ENCODE data around the gene CHAD.
"Not testable (repeated sequence)": the region's sequence is repeated elsewhere in the genome, so short reads cannot be mapped to it uniquely, and the experiment has no call there.

Gene CHAD

GRCh38 chr17:50477976-50478375 is 9.3 kb upstream of the CHAD start:
- no peak overlapping the region for H3K9ac ChIP-seq (ENCODE audit: insufficient read length, low read depth)
- TF ChIP-seq SUZ12 (IDR thresholded peaks at IDR 0.05; ENCODE audit: extremely low read depth, insufficient read depth, insufficient read length), result no peak
- no peak for TF ChIP-seq ZNF274 (IDR thresholded peaks at IDR 0.05; ENCODE audit: low read depth, low read length)
- TF ChIP-seq YY1 (IDR thresholded peaks at IDR 0.05; ENCODE audit: insufficient read depth, insufficient read length), result no peak

DNA sequence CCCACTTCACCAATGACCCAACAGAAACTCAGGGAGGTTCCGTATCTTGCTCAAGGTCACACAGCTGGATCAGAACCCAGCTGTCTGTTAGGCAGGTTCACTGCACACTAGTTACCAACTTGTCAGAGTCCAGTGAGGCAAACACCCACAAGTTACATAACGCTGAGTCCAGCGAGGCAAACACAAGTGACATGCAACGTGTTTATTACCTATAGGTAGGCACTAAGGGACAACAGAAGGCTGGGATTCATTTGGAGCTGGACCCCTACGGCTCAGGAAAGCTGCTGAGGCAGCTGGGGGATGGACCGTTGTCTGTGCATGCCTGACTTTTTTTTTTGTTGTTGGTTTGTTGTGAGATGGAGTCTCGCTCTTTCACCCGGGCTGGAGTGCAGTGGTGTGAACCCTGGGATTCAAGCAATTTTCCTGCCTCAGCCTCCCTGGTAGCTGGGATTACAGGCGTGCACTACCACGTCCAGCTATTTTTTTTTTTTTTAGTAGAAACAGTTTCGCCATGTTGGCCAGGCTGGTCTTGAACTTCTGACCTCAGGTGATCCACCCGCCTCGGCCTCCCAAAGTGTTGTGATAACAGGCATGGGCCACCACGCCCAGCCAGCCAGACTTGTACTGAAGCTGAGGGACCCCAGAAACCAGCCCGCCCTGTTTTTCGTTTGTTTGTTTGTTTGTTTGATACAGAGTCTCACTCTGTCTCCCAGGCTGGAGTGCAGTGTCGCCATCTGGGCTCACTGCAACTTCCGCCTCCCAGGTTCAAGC is 8.1 kb upstream of the CHAD start:
- Histone ChIP-seq H3K36me3 (ENCODE audit: insufficient read depth, insufficient read length, low read length) (peaks cover 10% of the 10 kb centered on the region), H3K9ac (ENCODE audit: insufficient read length, low read depth) (no peak overlapping the region), H3K4me1 (ENCODE audit: insufficient read depth, insufficient read length) (peaks cover 4% of the 10 kb centered on the region), H3K9me3 (ENCODE audit: insufficient read depth, low read length) (peaks cover 37% of the 10 kb centered on the region; the same call in 1 of the 2 replicates), H3K27me3 (ENCODE audit: insufficient read depth, insufficient read length) (no peaks in the 10 kb centered on the region), H3K4me3 (ENCODE audit: insufficient read length, low read depth) (no peak overlapping the region)
- TF ChIP-seq SUZ12 (IDR thresholded peaks at IDR 0.05; ENCODE audit: extremely low read depth, insufficient read depth, insufficient read length) (no peak), YY1 (IDR thresholded peaks at IDR 0.05; ENCODE audit: insufficient read depth, insufficient read length) (no peak), ZNF274 (IDR thresholded peaks at IDR 0.05; ENCODE audit: low read depth, low read length) (no peak)
- no peak for DNase-seq (ENCODE audit: low read depth, low spot score)

More at GRCh38 chr17:50477976-50478375, 9.3 kb upstream of the CHAD start:
- H3K4me1 ChIP-seq (ENCODE audit: insufficient read depth, insufficient read length), result peaks cover 4% of the 10 kb centered on the region
- peaks cover 16% of the 10 kb centered on the region for H3K36me3 ChIP-seq (ENCODE audit: insufficient read depth, insufficient read length, low read length)
- no peaks in the 10 kb centered on the region for H3K27me3 ChIP-seq (ENCODE audit: insufficient read depth, insufficient read length)
- no peak for DNase-seq (ENCODE audit: low read depth, low spot score)
- H3K9me3 ChIP-seq (ENCODE audit: insufficient read depth, low read length), result peaks cover 37% of the 10 kb centered on the region; the same call in 1 of the 2 replicates
- H3K4me3 ChIP-seq (ENCODE audit: insufficient read length, low read depth), result no peak overlapping the region

GRCh38 chr17:50475775-50476544 is 7.3 kb upstream of the CHAD start:
- H3K9me3 ChIP-seq (ENCODE audit: insufficient read depth, low read length), result peaks cover 35% of the 10 kb centered on the region; the same call in 1 of the 2 replicates
- not testable (repeated sequence) for H3K4me3 ChIP-seq (ENCODE audit: insufficient read length, low read depth); H3K4me1 ChIP-seq (ENCODE audit: insufficient read depth, insufficient read length); H3K9ac ChIP-seq (ENCODE audit: insufficient read length, low read depth); H3K27me3 ChIP-seq (ENCODE audit: insufficient read depth, insufficient read length); H3K36me3 ChIP-seq (ENCODE audit: insufficient read depth, insufficient read length, low read length); DNase-seq (ENCODE audit: low read depth, low spot score)

DNA sequence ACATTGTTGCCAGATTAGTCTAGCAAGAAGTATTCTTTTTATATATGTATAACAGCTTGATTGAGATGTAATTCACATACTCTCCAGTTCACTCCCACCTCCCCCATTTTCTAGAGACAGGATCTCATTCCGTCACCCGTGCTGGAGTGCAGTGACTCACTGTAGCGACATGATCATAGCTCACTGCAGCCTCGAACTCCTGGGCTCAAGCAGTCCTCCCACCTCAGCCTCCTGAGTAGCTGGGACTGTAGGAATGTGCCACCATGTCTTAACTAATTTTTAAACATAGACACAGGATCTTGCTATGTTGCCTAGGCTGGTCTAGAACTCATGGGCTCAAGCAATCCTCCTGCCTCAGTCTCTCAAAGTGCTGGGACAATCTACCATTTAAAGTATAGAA is 6.7 kb upstream of the CHAD start:
- Histone ChIP-seq H3K9ac (ENCODE audit: insufficient read length, low read depth) (no peak overlapping the region), H3K27me3 (ENCODE audit: insufficient read depth, insufficient read length) (no peaks in the 10 kb centered on the region), H3K9me3 (ENCODE audit: insufficient read depth, low read length) (peaks cover 29% of the 10 kb centered on the region; the same call in 1 of the 2 replicates), H3K4me3 (ENCODE audit: insufficient read length, low read depth) (no peak overlapping the region), H3K4me1 (ENCODE audit: insufficient read depth, insufficient read length) (peaks cover 3% of the 10 kb centered on the region), H3K36me3 (ENCODE audit: insufficient read depth, insufficient read length, low read length) (peaks cover 5% of the 10 kb centered on the region)
- TF ChIP-seq YY1 (IDR thresholded peaks at IDR 0.05; ENCODE audit: insufficient read depth, insufficient read length), result no peak
- TF ChIP-seq SUZ12 (IDR thresholded peaks at IDR 0.05; ENCODE audit: extremely low read depth, insufficient read depth, insufficient read length), result no peak
- no peak for TF ChIP-seq ZNF274 (IDR thresholded peaks at IDR 0.05; ENCODE audit: low read depth, low read length)
- no peak for DNase-seq (ENCODE audit: low read depth, low spot score)

- Histone ChIP-seq H3K9ac (ENCODE audit: insufficient read length, low read depth) (no peak overlapping the region), H3K4me3 (ENCODE audit: insufficient read length, low read depth) (no peak overlapping the region), H3K4me1 (ENCODE audit: insufficient read depth, insufficient read length) (peaks cover 3% of the 10 kb centered on the region), H3K27me3 (ENCODE audit: insufficient read depth, insufficient read length) (no peaks in the 10 kb centered on the region), H3K9me3 (ENCODE audit: insufficient read depth, low read length) (peaks cover 21% of the 10 kb centered on the region; the same call in 1 of the 2 replicates), H3K36me3 (ENCODE audit: insufficient read depth, insufficient read length, low read length) (no peaks in the 10 kb centered on the region)
- TF ChIP-seq SUZ12 (IDR thresholded peaks at IDR 0.05; ENCODE audit: extremely low read depth, insufficient read depth, insufficient read length) (no peak), ZNF274 (IDR thresholded peaks at IDR 0.05; ENCODE audit: low read depth, low read length) (no peak), YY1 (IDR thresholded peaks at IDR 0.05; ENCODE audit: insufficient read depth, insufficient read length) (no peak)
- no peak for DNase-seq (ENCODE audit: low read depth, low spot score)
These were observed 5.8 kb upstream of the CHAD start for GRCh38 chr17:50474523-50474922.

- H3K9me3 ChIP-seq (ENCODE audit: insufficient read depth, low read length), result peaks cover 20% of the 10 kb centered on the region; the same call in 1 of the 2 replicates
- TF ChIP-seq ZNF274 (IDR thresholded peaks at IDR 0.05; ENCODE audit: low read depth, low read length) (no peak), YY1 (IDR thresholded peaks at IDR 0.05; ENCODE audit: insufficient read depth, insufficient read length) (no peak), SUZ12 (IDR thresholded peaks at IDR 0.05; ENCODE audit: extremely low read depth, insufficient read depth, insufficient read length) (no peak)
- no peak for DNase-seq (ENCODE audit: low read depth, low spot score)
- peaks cover 3% of the 10 kb centered on the region for H3K4me1 ChIP-seq (ENCODE audit: insufficient read depth, insufficient read length)
- no peaks in the 10 kb centered on the region for H3K36me3 ChIP-seq (ENCODE audit: insufficient read depth, insufficient read length, low read length)
- H3K9ac ChIP-seq (ENCODE audit: insufficient read length, low read depth), result no peak overlapping the region
- H3K4me3 ChIP-seq (ENCODE audit: insufficient read length, low read depth), result no peak overlapping the region
- no peaks in the 10 kb centered on the region for H3K27me3 ChIP-seq (ENCODE audit: insufficient read depth, insufficient read length)
These were observed 5.2 kb upstream of the CHAD start for GRCh38 chr17:50473901-50474300.

GRCh38 chr17:50472761-50473161 is 4.1 kb upstream of the CHAD start:
- not testable (repeated sequence) for H3K4me1 ChIP-seq (ENCODE audit: insufficient read depth, insufficient read length); H3K36me3 ChIP-seq (ENCODE audit: insufficient read depth, insufficient read length, low read length); H3K9ac ChIP-seq (ENCODE audit: insufficient read length, low read depth); DNase-seq (ENCODE audit: low read depth, low spot score); H3K4me3 ChIP-seq (ENCODE audit: insufficient read length, low read depth); H3K27me3 ChIP-seq (ENCODE audit: insufficient read depth, insufficient read length)
- H3K9me3 ChIP-seq (ENCODE audit: insufficient read depth, low read length), result peaks cover 12% of the 10 kb centered on the region; the same call in 1 of the 2 replicates
